Femur (tissue), 1 donor: ENCODE data around the gene CA5B.
A peak's percentile ranks its signal among the peaks of the same experiment; 100 is the strongest.
"Not testable (repeated sequence)": the region's sequence is repeated elsewhere in the genome, so short reads cannot be mapped to it uniquely, and the experiment has no call there.

Source experiments
- DNase-seq: peaks from one replicate; pipeline ENCODE4 v3.0.0-alpha.2; 2017

CA5B gene

DNA sequence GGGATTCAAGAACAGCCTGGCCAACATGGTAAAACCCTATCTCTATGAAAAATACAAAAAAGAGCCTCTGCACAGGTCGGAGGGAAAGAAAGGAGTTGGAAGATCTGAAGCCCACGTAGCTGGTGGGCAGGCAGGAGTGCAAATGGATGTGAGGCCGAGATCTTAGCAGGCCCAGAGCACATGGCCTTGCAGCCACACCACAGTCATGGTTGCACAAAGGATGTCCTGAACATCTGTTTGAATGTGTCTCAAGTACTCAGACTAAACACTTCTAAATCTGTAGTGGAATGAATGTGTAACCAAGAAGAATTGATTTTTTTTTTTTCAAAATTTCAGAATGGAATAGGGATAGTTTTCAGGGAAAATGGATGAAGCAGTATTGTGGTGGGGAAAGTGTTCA, 10.8 kb downstream of the CA5B start:
- DNase-seq, result no peak

DNA sequence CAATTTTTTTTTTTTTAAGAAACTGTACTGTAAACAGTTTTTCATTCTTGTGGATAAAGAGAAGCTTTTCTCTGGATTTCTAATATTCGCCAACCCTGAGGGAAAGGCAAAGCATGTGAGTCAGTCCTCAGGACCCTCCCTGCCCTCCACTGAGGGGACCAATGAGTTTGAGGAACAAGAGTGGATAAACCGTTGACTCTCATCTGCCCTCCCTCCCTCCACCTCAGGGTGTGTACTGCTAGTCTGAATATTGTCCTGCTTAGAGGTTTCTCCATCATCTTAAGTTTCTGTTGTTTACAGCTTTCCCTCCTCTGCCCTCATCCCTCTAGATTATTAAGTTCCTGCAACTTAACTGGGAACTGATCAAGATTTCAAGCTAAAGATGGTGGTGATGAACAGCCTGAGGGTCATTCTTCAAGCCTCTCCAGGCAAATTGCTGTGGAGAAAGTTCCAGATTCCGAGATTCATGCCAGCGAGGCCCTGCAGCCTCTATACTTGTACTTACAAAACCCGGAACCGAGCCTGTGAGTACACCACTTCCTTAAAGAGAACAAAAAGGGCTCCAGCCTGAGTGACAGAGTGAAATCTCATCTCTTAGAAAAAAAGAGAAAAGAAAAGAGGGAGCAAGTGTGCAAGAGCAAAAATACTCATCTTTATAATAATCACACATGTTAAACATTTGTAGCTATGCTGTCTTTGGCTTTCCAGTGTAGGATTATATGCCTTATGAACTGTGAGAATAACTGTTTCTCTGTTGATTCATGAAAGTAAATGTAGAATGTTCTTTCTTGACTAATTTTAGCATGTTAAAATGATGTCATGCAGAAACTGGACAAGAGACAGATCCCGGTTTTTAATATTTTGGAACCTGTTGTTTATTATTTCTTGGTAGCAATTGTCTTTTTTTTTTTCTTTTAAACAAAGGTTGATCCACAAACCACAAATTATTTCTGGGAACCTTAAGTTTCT, 11.9 kb downstream of the CA5B start:
- DNase-seq, result peak; percentile 32

DNA sequence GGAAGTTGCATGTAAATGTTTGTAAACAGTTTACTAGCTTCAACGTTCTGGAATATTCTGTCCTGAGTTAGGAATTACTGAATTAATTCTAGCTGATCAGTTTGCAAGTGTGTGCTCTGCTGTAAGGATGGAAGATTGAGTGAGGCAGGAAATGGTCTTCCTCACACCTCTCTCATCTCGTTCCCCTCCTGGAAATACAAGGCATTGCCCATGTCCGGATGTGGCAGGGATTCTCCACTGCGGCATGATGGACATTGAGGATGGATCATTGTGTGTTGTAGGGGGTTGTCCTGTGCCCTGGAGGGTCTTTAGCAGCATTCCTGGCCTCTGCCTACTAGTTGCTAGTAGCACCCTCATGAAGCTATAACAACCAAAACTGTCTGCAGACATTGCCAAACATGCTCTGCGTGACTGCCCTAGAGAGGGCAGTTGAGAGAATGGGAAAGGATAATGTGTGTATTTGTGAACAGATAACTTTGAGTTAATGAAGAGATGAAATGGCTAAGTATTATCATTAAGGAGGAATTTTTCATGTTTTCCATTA, 12.6 kb downstream of the CA5B start:
- no peak for DNase-seq

DNA sequence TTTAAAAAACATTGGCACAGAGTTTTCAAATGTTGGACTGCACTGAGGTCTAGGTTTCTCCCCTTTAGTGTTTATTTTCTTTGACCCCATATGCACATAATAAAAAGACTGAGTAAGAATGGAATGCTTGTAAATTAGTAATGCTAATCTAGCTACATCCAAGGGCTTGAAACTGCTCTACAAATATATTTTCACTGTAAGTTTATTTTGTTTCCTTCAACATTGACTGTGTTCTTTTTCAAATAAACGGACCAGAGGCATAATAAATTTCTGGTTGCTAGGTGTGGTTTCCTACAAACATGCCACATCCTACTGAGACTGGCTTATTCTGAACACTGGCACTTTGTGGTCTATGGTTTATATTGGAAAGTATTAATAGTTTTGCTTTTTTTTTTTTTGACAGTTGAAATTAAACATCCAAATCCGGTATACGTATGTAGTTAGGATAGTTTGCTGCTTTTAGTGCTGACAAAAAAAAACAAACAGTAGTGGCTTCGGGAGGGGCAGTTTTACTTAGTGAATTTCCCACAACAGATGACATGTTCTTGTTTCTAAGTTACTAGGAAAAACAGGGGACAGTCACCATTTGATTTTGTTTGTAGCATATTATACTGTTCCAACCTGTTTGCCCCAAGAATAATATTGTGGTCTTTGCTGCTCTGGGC, 13.2 kb downstream of the CA5B start:
- no peak for DNase-seq

DNA sequence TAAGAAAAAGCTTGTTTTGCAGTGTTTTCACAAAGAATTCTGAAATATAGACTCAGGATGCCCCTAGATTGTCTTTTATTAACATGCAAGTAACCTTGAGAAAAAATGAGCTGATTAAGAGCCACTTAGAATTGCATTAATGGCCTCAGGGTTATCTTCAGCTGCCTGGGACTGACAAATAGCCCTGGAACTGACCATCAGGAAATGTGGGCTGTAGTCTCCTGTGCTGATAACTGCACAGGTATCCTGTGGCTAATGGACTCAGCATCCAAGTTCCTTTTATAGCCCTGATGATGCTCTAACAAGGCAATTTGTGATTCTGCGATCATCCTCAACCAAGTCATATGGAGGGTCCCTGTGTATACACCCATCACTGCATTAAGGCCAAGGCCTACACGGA, 17.0 kb downstream of the CA5B start:
- DNase-seq, result no peak

DNA sequence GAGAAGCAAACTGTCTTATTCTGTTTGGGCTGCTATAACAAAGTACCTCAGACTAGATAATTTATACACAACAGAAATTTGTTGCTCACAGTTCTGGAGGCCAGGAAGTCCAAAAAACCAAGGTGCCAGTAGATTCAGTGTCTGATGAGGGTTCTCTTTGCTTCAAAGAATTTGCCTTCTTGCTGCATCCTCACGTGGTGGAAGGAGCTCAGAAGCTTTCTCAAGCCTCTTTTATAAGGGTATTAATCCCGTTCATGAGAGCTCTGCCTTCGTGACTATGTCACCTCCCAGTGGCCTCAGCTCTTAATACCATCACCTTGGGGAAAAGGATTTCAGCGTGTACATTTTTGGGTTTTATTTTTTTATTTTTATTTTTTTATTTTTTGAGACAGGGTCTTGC, 20.1 kb downstream of the CA5B start:
- DNase-seq, result no peak

DNA sequence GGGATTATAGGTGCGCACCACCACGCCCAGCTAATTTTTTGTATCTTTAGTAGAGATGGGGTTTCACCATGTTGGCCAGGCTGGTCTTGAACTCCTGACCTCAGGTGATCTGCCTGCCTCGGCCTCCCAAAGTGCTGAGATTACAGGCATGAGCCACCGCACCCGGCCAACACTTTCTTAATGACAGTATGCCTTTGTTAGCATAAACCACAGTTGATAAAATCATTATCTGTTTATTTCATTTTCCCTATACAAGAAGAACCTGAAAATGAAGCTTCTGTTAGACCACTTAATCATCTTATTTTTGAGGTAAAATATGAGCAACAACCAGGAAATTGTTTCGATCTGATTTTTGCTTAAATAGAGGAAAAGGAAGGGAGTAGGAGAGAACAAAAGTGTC, 21.8 kb downstream of the CA5B start:
- not testable (repeated sequence) for DNase-seq

DNA sequence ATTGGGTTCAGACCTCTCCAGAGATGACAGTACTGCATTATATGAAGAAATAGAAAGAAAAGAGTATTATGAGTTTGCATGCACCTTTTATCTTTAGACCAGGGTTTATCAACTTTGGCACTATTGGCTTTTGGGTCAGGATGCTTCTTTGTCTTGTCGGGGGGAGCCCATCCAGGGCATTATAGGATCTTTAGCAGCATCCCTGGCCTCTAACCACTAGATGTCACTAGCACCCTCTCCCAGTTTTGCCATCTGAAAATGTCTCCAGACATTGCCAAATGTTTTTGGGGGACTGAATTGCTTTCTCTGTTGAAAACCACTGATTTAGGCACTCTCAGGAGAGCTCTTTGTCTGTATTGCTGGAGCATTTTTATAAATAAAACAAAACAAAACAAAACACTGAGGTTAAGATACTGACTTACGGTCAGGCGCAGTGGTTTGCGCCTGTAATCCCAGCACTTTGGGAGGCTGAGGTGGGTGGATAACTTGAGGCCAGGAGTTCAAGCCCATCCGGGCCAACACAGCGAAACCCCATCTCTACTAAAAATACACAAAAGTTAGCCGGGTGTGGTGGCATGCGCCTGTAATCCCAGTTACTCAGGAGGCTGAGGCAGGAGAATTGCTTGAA, 23.6 kb downstream of the CA5B start:
- DNase-seq, result peak; percentile 34

DNA sequence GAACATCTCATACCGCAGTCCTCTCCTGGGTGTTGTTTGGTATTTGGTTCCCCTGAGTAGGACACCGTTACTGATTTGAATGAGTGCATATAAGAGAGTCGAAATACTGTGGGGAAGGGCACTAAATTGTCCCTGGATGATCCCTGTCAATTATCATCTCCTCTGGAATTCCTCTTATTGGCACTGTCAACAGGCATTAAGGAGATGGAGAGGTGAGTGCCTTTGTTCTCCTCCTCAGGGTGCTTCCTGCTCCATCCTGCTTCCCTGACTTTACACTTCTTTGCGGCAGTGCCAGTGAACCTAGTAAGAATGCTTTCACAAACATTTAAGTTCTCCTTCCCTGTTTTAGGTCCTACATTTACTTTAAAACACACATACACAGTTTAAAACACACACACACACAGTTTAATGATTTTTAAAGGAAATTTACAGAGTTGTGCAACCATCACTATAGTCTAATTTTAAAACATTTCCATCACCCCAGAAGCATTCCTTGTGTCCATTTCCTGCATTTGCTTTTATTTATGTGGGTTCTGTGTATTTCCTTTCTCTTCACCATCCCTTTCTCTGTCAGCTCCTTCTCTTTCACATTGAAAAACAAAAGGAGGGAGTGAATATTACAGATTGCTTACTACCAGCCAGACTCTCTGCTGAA, 31.4 kb downstream of the CA5B start:
- no peak for DNase-seq

DNA sequence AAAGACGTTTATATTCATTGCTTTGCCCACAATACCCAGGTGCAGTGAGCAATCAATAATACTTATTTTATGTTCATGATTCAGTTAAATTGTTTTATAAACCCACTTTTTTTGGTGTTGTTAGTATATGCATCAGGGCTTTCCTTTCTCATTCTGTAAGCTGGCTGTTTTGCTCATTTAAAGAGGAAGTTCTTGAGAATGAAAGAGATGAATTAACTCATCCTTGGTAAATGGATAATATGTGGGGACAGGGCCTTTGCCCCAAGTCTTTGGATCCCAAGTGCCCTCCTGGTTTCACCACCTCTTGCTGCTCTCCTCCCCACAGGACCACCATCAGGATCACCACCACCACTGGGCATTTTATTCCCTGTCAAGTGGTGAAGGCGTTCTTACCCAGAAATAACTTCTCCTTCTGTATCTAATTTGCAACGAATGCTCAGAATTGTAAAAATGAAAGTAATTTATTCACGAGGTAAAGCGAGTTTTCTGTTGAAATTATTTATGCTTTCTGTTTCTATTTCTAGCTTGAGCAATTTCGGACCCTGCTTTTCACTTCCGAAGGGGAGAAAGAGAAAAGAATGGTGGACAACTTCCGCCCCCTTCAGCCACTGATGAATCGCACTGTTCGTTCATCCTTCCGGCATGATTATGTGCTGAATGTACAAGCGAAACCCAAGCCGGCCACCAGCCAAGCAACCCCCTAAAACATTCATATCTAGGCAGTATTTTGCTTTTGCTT, 44.1 kb downstream of the CA5B start:
- DNase-seq, result no peak

DNA sequence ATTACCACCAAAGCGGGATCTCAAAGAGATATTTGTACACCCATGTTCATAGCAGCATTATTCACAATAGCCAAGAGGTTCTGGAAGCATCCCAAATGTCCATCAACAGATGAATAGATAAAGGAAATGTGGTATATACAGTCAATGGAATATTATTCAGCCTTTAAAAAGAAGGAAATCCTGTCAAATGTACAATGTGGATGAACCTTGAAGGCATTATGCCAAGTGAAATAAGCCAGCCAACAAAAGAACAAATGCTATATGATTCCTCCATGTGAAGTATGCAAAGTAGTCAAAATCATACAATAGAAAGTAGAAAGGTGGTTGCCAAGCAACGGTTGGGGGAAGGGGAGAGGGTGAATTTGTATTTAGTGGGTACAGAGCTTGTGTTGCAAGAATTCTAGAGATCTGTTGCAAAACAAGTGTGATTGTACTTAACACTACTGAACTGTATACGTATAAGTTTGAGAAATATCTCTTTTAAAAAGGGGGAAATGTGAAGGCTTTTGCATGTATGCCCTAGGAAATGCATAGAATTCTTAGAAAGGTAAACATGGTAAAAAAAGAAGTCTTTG, 47.2 kb downstream of the CA5B start:
- no peak for DNase-seq

DNA sequence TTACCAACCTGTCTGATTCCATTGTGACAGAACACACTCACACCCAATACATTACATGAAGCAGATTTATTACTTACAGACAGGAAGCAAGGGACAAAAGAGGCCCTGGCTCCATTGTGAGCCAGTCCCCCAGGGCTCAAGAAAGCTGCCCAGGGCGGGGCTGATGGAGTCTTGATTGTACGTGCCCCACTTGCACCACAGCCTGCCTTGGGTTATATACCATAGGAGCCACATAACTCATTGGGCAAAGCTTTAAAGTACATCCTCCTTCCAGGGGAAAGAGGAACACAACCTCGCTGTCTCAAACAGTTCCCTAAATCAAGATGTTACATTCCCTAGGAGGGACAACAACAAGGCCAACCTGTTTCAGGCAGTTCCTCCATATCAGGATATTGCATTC, 48.8 kb downstream of the CA5B start:
- DNase-seq, result no peak

DNA sequence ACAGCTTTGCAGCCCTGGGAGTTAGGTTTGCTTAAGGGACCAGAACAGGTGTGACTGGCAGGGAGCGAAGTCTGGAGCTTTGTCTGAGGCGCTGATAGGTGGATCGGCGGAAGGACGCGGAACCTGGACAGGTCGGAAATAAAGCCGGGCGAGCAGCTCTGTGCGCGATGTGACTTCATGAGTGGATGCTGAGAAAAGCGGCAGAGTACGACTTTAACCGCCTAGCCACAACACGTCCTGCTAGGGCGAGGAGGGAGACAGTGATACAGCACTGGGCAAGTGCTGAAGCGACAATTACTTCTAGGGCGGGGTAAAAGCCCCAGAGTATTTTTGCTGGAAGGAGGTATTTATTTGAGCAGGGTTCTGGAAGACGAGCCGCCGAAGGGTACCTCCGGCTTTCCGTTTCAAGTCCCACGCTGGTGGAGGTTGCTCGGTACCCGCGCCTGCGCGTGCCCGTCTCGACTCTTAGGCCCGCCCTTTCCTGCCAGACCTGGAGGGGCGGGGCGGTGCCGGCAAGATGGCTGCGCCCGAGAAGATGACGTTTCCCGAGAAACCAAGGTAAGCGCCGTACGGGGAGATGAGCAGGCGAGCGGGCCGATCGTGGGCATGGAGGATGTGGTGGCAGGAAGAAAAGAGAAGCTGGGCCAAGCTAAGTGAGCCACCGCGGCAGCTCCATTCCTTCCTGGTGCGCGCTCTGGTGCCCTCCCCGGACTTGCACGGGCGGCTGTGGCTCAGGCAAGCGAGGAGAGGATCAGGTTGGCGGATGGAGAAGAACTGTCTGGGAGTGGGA, 52.1 kb downstream of the CA5B start, which contains the start of gene ZRSR2:
Gene ZRSR2, plus strand, starts transcription at position 506 of the 790 bp plus-strand sequence. Its CDS starts 12 bp downstream, at position 518.
- DNase-seq, result peak; percentile 90

DNA sequence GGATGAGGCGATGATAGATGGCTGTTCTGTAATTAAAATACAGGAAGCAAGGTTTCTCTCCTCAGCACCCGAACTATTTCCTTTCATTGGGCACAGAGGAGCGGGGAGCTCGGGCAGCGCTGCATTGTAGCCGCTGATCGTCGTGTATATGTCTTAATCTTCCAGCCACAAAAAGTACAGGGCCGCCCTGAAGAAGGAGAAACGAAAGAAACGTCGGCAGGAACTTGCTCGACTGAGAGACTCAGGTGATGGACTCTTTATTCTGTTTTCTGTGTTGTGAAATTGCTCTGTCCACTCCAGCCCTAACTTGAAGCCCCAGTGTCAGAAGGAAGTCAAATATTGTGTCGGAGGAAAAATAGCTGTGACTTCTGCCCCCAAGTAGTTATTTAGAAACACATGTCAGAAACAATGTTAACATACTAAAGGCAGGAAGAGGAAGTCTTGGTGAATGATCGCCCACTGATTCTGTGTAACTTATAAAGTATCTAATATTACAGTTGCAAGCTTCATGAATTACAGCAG, 52.8 kb downstream of the CA5B start:
- DNase-seq, result no peak

DNA sequence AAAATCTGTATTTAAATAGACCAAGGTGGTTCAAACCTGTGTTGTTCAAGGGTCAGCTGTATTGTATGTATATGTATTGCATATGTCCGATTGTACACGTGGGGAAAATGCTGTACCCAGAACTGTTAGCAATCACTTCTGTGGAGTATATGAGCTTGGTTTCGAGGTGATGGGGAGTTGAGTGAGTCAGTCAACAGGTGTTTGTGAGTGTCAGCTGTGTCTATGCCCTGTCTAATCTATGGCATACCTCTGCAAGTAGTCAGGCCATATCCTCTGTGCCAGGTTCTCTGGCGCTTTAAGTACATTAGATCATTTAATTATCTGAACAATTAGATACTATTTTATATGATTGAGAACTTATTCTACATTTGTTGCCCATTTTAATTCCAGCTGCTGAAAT, 59.6 kb downstream of the CA5B start:
- DNase-seq, result no peak

DNA sequence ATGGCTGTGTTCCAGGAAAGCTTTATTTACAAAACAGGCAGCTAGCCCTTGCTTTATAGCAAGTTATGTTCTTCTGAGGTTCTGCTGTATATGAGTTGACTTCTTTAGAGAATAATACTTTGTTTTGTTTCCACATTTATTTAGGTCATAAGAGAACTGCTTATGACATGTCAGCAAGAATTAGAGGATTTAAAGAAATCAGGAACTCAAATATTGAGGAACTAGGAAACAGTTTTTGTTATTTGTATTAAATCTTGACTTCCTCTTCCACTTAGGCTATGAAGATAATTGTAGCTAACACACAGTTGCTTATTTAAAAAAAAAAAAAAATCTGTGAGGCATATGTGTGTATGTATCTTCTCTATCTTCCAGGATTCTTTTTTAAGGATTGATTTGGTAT, 66.5 kb downstream of the CA5B start:
- no peak for DNase-seq

DNA sequence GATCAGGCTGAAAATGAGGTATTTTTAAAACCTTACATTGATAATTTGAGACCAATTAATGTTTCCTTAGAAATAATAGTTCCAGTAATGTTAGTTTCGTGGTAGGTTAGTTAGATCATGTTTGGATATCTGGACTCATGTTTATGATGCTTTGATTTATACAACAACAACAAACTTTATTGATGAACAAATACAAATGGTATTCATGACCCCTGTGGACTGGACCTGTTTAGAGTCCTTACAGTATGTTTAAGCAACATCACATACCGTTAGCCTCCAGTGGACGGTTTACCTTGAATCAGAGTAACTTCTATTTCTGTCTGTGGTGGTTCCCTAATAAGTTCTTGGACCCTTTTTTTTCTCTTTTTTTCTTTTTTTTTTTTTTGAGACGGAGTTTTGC, 70.2 kb downstream of the CA5B start:
- DNase-seq, result no peak

DNA sequence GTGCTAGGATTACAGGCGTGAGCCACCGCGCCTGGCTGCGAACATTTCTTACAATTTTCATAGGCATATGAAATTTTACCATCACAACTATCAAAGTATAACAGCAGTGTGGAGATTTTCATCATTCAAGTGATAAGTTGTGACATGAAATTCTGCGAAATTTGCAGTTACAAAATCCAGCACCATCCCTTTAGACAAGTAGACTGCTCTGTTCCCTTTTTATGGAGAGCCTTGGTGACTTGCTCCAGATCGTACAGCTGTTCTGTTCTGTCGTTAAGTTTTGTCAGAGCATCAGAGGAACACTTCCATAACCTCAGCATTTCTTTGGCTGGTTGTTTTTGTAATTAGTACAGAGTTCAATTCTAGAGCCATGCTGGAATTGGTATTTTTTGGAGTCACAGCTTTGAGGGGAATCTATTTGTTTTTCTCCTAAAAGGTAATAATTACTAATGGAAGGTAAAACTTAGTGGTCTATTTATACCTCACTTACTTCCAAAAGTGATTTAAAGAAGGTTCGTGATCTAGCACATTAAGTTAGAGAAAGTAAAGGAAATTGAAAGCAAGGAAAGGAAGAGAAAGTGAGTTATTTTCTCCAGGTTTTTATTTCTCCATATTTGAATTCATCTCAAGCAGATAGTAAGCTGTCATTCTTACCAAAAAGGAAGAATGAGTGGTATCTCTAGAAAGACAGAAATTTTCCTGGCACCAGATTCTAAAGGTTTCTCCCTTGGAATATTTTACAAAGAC, 74.3 kb downstream of the CA5B start:
- no peak for DNase-seq

DNA sequence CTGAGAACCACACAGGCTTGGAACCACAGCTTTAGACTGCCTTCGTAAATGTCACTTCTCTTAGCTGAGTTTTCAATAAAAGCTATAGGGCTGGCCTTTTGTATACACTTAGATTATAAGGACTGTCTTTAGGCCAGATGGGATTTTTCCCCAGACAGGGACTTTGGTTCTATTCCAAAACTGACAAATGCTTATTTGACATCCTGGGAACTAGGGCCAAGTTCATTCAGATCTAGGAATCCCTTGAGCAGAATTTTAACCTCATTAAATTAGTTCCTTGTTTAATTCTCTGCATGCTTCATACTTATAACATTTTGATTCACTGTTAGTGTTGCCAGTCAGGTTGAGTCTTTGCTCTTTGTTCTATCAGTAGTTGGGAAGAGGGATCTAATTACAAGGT, 75.3 kb downstream of the CA5B start:
- no peak for DNase-seq
